WTC11 (cell line): ENCODE results near the gene RASSF8. TPM values are rescaled to one million over a fixed set of nuclear protein-coding genes. Genes with fewer than 3 reads are reported as not detected.

Source experiments
- ATAC-seq: fragments of 200-7000 bp; cut with Tn5 transposase; 2 replicates; pipeline ENCODE4 v1.10.0; 2021; ENCODE audit warnings: mild to moderate bottlenecking, moderate library complexity
- CTCF ChIA-PET: fragments of 300-600 bp; sonication (Branson Sonifier 250); formaldehyde crosslinking; loops from one replicate; lab custom pipeline; 2021; ENCODE audit warnings: antibody characterized with exemption; lab: Charles Lee
- POLR2A ChIA-PET: fragments of 350-600 bp; sonication (Branson Sonifier 250); formaldehyde crosslinking; loops from one replicate; lab custom pipeline; 2021; ENCODE audit warnings: antibody characterized with exemption; lab: Charles Lee
- DNase-seq: peaks from one replicate; pipeline ENCODE4 v3.0.0; 2021; ENCODE audit warnings: low spot score
- H3K27ac Mint-ChIP-seq: 2 replicates; pipeline ENCODE4 v1.8.0; 2021; ENCODE audit warnings: mixed read lengths
- H3K27me3 Mint-ChIP-seq: 2 replicates; pipeline ENCODE4 v1.8.0; 2021; ENCODE audit warnings: low read depth, mild to moderate bottlenecking, moderate library complexity, mixed read lengths
- H3K36me3 Mint-ChIP-seq: 2 replicates; pipeline ENCODE4 v1.8.0; 2021; ENCODE audit warnings: mixed read lengths
- H3K4me1 Mint-ChIP-seq: 2 replicates; pipeline ENCODE4 v1.8.0; 2022; ENCODE audit warnings: mixed read lengths
- H3K4me3 Mint-ChIP-seq: 2 replicates; pipeline ENCODE4 v1.8.0; 2021; ENCODE audit warnings: mild to moderate bottlenecking, moderate library complexity, mixed read lengths
- H3K9me3 Mint-ChIP-seq: 2 replicates; pipeline ENCODE4 v1.8.0; 2021; ENCODE audit warnings: mixed read lengths
- ATF3 ChIP-seq: sonication (generic); formaldehyde crosslinking; conservative IDR thresholded peaks from 2 replicates; pipeline ENCODE4 v1.8.1; 2022; ENCODE audit warnings: mild to moderate bottlenecking, missing genetic modification reagents
- CREM ChIP-seq: sonication (generic); formaldehyde crosslinking; IDR thresholded peaks from 2 replicates; pipeline ENCODE4 v1.8.1; 2022; ENCODE audit warnings: mild to moderate bottlenecking, missing genetic modification reagents, moderate library complexity
- E2F5 ChIP-seq: sonication (generic); formaldehyde crosslinking; IDR thresholded peaks from 2 replicates; pipeline ENCODE4 v1.8.1; 2022; ENCODE audit warnings: mild to moderate bottlenecking, moderate library complexity, missing genetic modification reagents
- ERG ChIP-seq: fragments of 250-450 bp; sonication (Bioruptor Pico); IDR thresholded peaks from 2 replicates; pipeline ENCODE4 v1.8.0; 2021; ENCODE audit warnings: mild to moderate bottlenecking
- GABPB1 ChIP-seq: sonication (generic); formaldehyde crosslinking; IDR thresholded peaks from 2 replicates; pipeline ENCODE4 v1.8.1; 2023; ENCODE audit warnings: mild to moderate bottlenecking, missing genetic modification reagents
- GRHL2 ChIP-seq: fragments of 250-450 bp; sonication (Bioruptor Pico); IDR thresholded peaks from 2 replicates; pipeline ENCODE4 v1.8.0; 2022; ENCODE audit warnings: mild to moderate bottlenecking, moderate library complexity; ENCODE audit not compliant: insufficient replicate concordance, severe bottlenecking
- NFYB ChIP-seq: sonication (generic); formaldehyde crosslinking; conservative IDR thresholded peaks from 2 replicates; pipeline ENCODE4 v1.8.0; 2022; ENCODE audit warnings: low read depth, missing genetic modification reagents
- NR1H2 ChIP-seq: sonication (generic); formaldehyde crosslinking; IDR thresholded peaks from 2 replicates; pipeline ENCODE4 v1.9.0; 2021; ENCODE audit warnings: mild to moderate bottlenecking, moderate library complexity, missing genetic modification reagents
- NR3C1 ChIP-seq: sonication (generic); formaldehyde crosslinking; conservative IDR thresholded peaks from 2 replicates; pipeline ENCODE4 v1.8.1; 2023; ENCODE audit warnings: low read depth, mild to moderate bottlenecking, missing genetic modification reagents
- PREB ChIP-seq: sonication (generic); formaldehyde crosslinking; IDR thresholded peaks from 2 replicates; pipeline ENCODE4 v1.8.1; 2022; ENCODE audit warnings: mild to moderate bottlenecking, missing genetic modification reagents, moderate library complexity, borderline replicate concordance
- RELA ChIP-seq: sonication (generic); formaldehyde crosslinking; IDR thresholded peaks from 2 replicates; pipeline ENCODE4 v1.8.1; 2022; ENCODE audit warnings: missing genetic modification reagents, mild to moderate bottlenecking, borderline replicate concordance
- ZBTB21 ChIP-seq: sonication (generic); formaldehyde crosslinking; IDR thresholded peaks from 2 replicates; pipeline ENCODE4 v1.8.1; 2023; ENCODE audit warnings: mild to moderate bottlenecking, missing genetic modification reagents, borderline replicate concordance
- ZNF121 ChIP-seq: sonication (generic); formaldehyde crosslinking; IDR thresholded peaks from 2 replicates; pipeline ENCODE4 v1.8.0; 2023; ENCODE audit warnings: missing genetic modification reagents
- ZNF219 ChIP-seq: sonication (generic); formaldehyde crosslinking; IDR thresholded peaks from 2 replicates; pipeline ENCODE4 v1.8.0; 2023; ENCODE audit warnings: missing genetic modification reagents, mild to moderate bottlenecking, borderline replicate concordance
- ZNF263 ChIP-seq: sonication (generic); formaldehyde crosslinking; IDR thresholded peaks from 2 replicates; pipeline ENCODE4 v1.8.1; 2022; ENCODE audit warnings: low read depth, mild to moderate bottlenecking, moderate library complexity, missing genetic modification reagents
- ZNF425 ChIP-seq: fragments of 250-450 bp; sonication (Bioruptor Pico); conservative IDR thresholded peaks from 2 replicates; pipeline ENCODE4 v1.9.0; 2021; ENCODE audit warnings: mild to moderate bottlenecking
- ZSCAN18 ChIP-seq: fragments of 250-450 bp; sonication (Bioruptor Pico); IDR thresholded peaks from 2 replicates; pipeline ENCODE4 v2.1.2; 2022; ENCODE audit warnings: mild to moderate bottlenecking, moderate library complexity
- total RNA-seq: library from RNA; stranded (reverse); gene quantifications from 3 replicates; pipeline ENCODE4 v1.2.3, GENCODE V29; 2021

RASSF8 gene
- total RNA-seq, 1 experiment from 2014 or later = 48.6 TPM

- DNase-seq (no peak), ATAC-seq (no peak)
- H3K27me3 Mint-ChIP-seq = no peaks in the 10 kb centered on the region
- no peak overlapping the region for H3K4me3 Mint-ChIP-seq
- H3K9me3 Mint-ChIP-seq = peaks cover 19% of the 10 kb centered on the region
- peaks cover 18% of the 10 kb centered on the region for H3K36me3 Mint-ChIP-seq
- TF ChIP-seq NFYB (CRISPR knock-in tag) (no peak), NR1H2 (CRISPR knock-in tag) (no peak), GRHL2 (no peak), ZSCAN18 (CRISPR knock-in tag) (no peak), ZNF121 (no peak), ZNF219 (no peak), PREB (CRISPR knock-in tag) (no peak)
- ChIA-PET CTCF (no interaction called here), POLR2A (no interaction called here)
- peaks cover 10% of the 10 kb centered on the region for H3K4me1 Mint-ChIP-seq
- H3K27ac Mint-ChIP-seq = no peak overlapping the region
Measured at GRCh38 chr12:26086936-26087335, 128.5 kb downstream of the RASSF8 start.

GRCh38 chr12:26088998-26089397 is 130.5 kb downstream of the RASSF8 start:
- Mint-ChIP-seq H3K9me3 (peaks cover 8% of the 10 kb centered on the region), H3K27ac (no peak overlapping the region), H3K27me3 (no peaks in the 10 kb centered on the region), H3K36me3 (peaks cover 4% of the 10 kb centered on the region; the same call in 1 of the 2 replicates), H3K4me3 (no peak overlapping the region), H3K4me1 (peaks cover 10% of the 10 kb centered on the region)
- TF ChIP-seq NFYB (CRISPR knock-in tag) = no peak
- TF ChIP-seq ZNF263 (CRISPR knock-in tag) = no peak
- no peak for TF ChIP-seq ZNF425 (CRISPR knock-in tag)
- no peak for TF ChIP-seq E2F5 (CRISPR knock-in tag)
- TF ChIP-seq ERG (CRISPR knock-in tag) = no peak
- ChIA-PET CTCF (no interaction called here), POLR2A (no interaction called here)
- ATAC-seq = no peak
- DNase-seq = no peak

GRCh38 chr12:26090836-26091510 is 132.5 kb downstream of the RASSF8 start:
- peaks cover 10% of the 10 kb centered on the region for H3K4me1 Mint-ChIP-seq
- no peak overlapping the region for H3K4me3 Mint-ChIP-seq
- ChIA-PET POLR2A (no interaction called here), CTCF (interaction anchor here (1.1 to 2.0 kb wide), 4 partner anchors 43 to 311 kb away, joined by 3 to 7 read pairs (median 4); no protein-coding TSS in a partner anchor)
- no peaks in the 10 kb centered on the region for H3K36me3 Mint-ChIP-seq
- no peaks in the 10 kb centered on the region for H3K27me3 Mint-ChIP-seq
- no peak overlapping the region for H3K27ac Mint-ChIP-seq
- ATAC-seq = no peak; the same call in 1 of the 2 replicates
- DNase-seq = no peak
- H3K9me3 Mint-ChIP-seq = no peaks in the 10 kb centered on the region
- TF ChIP-seq ZBTB21 (CRISPR knock-in tag) (no peak), CREM (CRISPR knock-in tag) (no peak), ZSCAN18 (CRISPR knock-in tag) (no peak), NR3C1 (CRISPR knock-in tag) (no peak), RELA (CRISPR knock-in tag) (no peak), ATF3 (no peak), ERG (CRISPR knock-in tag) (no peak), GABPB1 (no peak)
